T1000 (cell line): ENCODE data around the gene ZGPAT.

Experiments
- DNase-seq: peaks from one replicate; lab custom pipeline; 2025; ENCODE audit warnings: mixed read lengths; lab: John Stamatoyannopoulos, UW

ZGPAT gene

GRCh38 chr20:63745961-63746731, 38.3 kb downstream of the ZGPAT start:
- no peak for DNase-seq

- no peak for DNase-seq
These were observed 39.0 kb downstream of the ZGPAT start for GRCh38 chr20:63746751-63747315.

GRCh38 chr20:63747622-63748069, 39.8 kb downstream of the ZGPAT start:
- DNase-seq, result no peak

- DNase-seq, result no peak
These were observed 40.5 kb downstream of the ZGPAT start for GRCh38 chr20:63748070-63748933.

- DNase-seq, result no peak
These were observed 41.1 kb downstream of the ZGPAT start for GRCh38 chr20:63748934-63749270.

GRCh38 chr20:63749597-63750508, 42.0 kb downstream of the ZGPAT start:
- DNase-seq, result no peak

GRCh38 chr20:63750807-63751470, 43.1 kb downstream of the ZGPAT start:
- no peak for DNase-seq

GRCh38 chr20:63751471-63752271, 43.8 kb downstream of the ZGPAT start:
- no peak for DNase-seq

- DNase-seq, result no peak
These were observed 44.7 kb downstream of the ZGPAT start for GRCh38 chr20:63752411-63753101.

GRCh38 chr20:63753381-63753780, 45.5 kb downstream of the ZGPAT start:
- DNase-seq, result no peak

GRCh38 chr20:63754008-63754407, 46.2 kb downstream of the ZGPAT start:
- no peak for DNase-seq

GRCh38 chr20:63755933-63756647, 48.3 kb downstream of the ZGPAT start:
- no peak for DNase-seq

- DNase-seq, result no peak
These were observed 48.8 kb downstream of the ZGPAT start for GRCh38 chr20:63756648-63756991.

- DNase-seq, result no peak
These were observed 50.3 kb downstream of the ZGPAT start for GRCh38 chr20:63758152-63758551.

GRCh38 chr20:63759377-63759901, 51.6 kb downstream of the ZGPAT start:
- no peak for DNase-seq

- DNase-seq, result no peak
These were observed 57.4 kb downstream of the ZGPAT start for GRCh38 chr20:63765082-63765873.

- no peak for DNase-seq
These were observed 58.1 kb downstream of the ZGPAT start for GRCh38 chr20:63765902-63766301.
